Lung (tissue), 12 donors: Measurements from ENCODE around the gene CDNF. TPM values are rescaled to one million over a fixed set of nuclear protein-coding genes. Genes with fewer than 3 reads are reported as not detected.

Experiments used
- ATAC-seq: fragments of 200-7000 bp; cut with Tn5 transposase; one replicate; pipeline ENCODE4 v1.9.1; 2020; ENCODE audit warnings: moderate number of reproducible peaks; ENCODE audit not compliant: insufficient read depth, low FRiP score
- DNase-seq, 3 donors: peaks; one replicate each; pipeline ENCODE4 v3.0.0-alpha.2; 2013 to 2017
- H3K27ac ChIP-seq, 2 donors: one replicate each; pipeline ENCODE4 v1.5.1; 2013; ENCODE audit warnings: mild to moderate bottlenecking in 2 of 2, moderate library complexity in 2 of 2, control low read depth in 1 of 2, inconsistent platforms in 1 of 2, low read depth in 1 of 2, low read length in 1 of 2
- H3K27me3 ChIP-seq, 3 donors: one replicate each; pipeline ENCODE4 v1.5.1; 2013; ENCODE audit warnings: low read length in 2 of 3; ENCODE audit not compliant: control insufficient read depth in 3 of 3, insufficient read depth in 3 of 3
- H3K36me3 ChIP-seq, 4 donors: one replicate each; pipeline ENCODE4 v1.5.1; 2013; ENCODE audit warnings: low read length in 4 of 4, mild to moderate bottlenecking in 1 of 4, moderate library complexity in 1 of 4; ENCODE audit not compliant: control insufficient read depth in 4 of 4, insufficient read depth in 4 of 4
- H3K4me1 ChIP-seq, 5 donors: one replicate each; pipeline ENCODE4 v1.5.1; 2013; ENCODE audit warnings: low read length in 5 of 5, mild to moderate bottlenecking in 2 of 5, moderate library complexity in 1 of 5; ENCODE audit not compliant: control insufficient read depth in 5 of 5, insufficient read depth in 5 of 5
- H3K4me3 ChIP-seq: one replicate; pipeline ENCODE4 v1.5.1; 2013; ENCODE audit warnings: mild to moderate bottlenecking, control low read depth, moderate library complexity
- H3K9ac ChIP-seq, 2 donors: one replicate each; pipeline ENCODE4 v1.5.1; 2013; ENCODE audit warnings: low read length in 2 of 2, control low read depth in 1 of 2; ENCODE audit not compliant: insufficient read depth in 1 of 2
- H3K9me3 ChIP-seq, 4 donors: one replicate each; pipeline ENCODE4 v1.5.1; 2013; ENCODE audit warnings: low read length in 3 of 4, mild to moderate bottlenecking in 1 of 4, moderate library complexity in 1 of 4; ENCODE audit not compliant: control insufficient read depth in 4 of 4, insufficient read depth in 3 of 4
- WGBS, 2 donors: extraction: QIAGEN DNeasy Blood & Tissue Kit; methylation state at CpG; one replicate each; pipeline ENCODE4 v1.1.7; 2013; 5-methylcytosine and 5-hydroxymethylcytosine counted together
- polyA plus RNA-seq, 2 donors: library from polyadenylated mRNA; stranded (reverse); fragments of 200-250 nt; gene quantifications; one replicate each; pipeline ENCODE4 v1.2.1, GENCODE V29; 2013
- total RNA-seq, 2 donors: library from RNA; depleted of rRNA in 1 of 2; stranded (reverse); fragments of >200 nt in 1 of 2; gene quantifications; one replicate each; pipeline ENCODE4 v1.2.1, GENCODE V29; 2014 to 2021
- TF ChIP-seq, protein P1 (sequence below): IDR thresholded peaks from 2 replicates; pipeline ENCODE4 v1.5.1; 2012; ENCODE audit warnings: mild to moderate bottlenecking; ENCODE audit errors: control extremely low read depth, extremely low read depth
- donor health status: control.
- donor health status: control.
- donor health status: Bipolar disorder and iron deficiency.
- donor health status: healthy.
- donor health status: DM: yes; HTN: yes; CAD: no.

The CDNF gene
- total and polyA plus RNA-seq, 4 donors: 0.60 to 3.1 (median 1.9) TPM

- Histone ChIP-seq H3K36me3 (no peaks in the 10 kb centered on the region), H3K27me3 (no peaks in the 10 kb centered on the region), H3K27ac (no peak overlapping the region), H3K4me1 (no peaks in the 10 kb centered on the region), H3K9ac (no peak overlapping the region), H3K9me3 (no peaks in the 10 kb centered on the region), H3K4me3 (no peak overlapping the region)
- WGBS, 2 donors: 24 to 29% methylated on average over 1 of the region's 1 CpG
- no peak for DNase-seq
- no peak for ATAC-seq
- TF ChIP-seq, protein P1, sequence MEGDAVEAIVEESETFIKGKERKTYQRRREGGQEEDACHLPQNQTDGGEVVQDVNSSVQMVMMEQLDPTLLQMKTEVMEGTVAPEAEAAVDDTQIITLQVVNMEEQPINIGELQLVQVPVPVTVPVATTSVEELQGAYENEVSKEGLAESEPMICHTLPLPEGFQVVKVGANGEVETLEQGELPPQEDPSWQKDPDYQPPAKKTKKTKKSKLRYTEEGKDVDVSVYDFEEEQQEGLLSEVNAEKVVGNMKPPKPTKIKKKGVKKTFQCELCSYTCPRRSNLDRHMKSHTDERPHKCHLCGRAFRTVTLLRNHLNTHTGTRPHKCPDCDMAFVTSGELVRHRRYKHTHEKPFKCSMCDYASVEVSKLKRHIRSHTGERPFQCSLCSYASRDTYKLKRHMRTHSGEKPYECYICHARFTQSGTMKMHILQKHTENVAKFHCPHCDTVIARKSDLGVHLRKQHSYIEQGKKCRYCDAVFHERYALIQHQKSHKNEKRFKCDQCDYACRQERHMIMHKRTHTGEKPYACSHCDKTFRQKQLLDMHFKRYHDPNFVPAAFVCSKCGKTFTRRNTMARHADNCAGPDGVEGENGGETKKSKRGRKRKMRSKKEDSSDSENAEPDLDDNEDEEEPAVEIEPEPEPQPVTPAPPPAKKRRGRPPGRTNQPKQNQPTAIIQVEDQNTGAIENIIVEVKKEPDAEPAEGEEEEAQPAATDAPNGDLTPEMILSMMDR: no peak
Measured at GRCh38 chr10:14826076-14826829, 11.6 kb downstream of the CDNF start.

GRCh38 chr10:14823966-14824365, 13.9 kb downstream of the CDNF start:
- no peak for ATAC-seq
- WGBS, 2 donors: 89 to 95% methylated on average over 3 of the region's 3 CpGs

DNA sequence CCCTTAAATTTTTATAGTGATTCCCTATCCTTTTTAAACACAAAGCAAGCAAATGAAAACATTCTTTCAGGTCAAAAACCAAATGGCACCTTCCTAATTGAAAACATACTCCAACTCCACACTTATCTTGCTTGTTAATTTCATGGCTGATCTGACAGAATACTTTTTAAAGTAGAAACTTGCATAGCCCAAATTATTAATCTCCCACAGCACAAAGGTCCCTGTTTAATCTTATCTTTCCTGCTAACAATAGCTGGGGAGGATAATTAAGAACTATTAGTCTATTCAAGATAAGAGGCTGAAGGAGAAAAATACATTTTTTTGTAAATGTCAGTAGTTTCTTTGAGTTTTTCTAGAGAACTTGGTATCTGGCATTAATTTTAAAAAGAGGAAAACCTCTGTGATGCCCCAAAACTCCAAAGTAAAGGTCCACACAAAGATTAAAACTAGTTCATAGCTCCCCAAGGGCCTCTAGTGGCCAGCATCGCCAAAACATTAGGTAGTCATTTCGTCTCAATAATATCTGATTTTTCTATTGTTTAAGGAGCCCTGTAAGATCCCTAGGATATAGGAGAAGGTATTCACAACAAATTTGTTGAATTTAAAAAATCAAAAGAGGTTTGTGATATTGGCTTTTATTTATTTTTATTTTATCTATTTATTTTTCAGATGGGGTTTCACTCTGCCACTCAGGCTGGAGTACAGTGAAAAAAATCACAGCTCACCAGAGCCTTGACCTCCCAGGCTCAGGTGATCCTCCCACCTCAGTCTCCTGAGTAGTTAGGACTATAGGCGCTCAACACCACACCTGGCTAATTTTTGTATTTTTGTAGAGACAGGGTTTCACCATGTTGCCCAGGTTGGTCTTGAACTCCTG, 14.7 kb downstream of the CDNF start:
- TF ChIP-seq, protein P1: peak; percentile 30
- H3K9ac ChIP-seq: no peak overlapping the region
- DNase-seq: peak; percentile 45 to 76 (median 67)
- no peaks in the 10 kb centered on the region for H3K4me1 ChIP-seq
- H3K36me3 ChIP-seq: no peaks in the 10 kb centered on the region
- no peaks in the 10 kb centered on the region for H3K9me3 ChIP-seq
- no peak overlapping the region for H3K27ac ChIP-seq
- 33 to 38% methylated on average over 3 of the region's 3 CpGs for WGBS, 2 donors
- H3K4me3 ChIP-seq: no peak overlapping the region
- H3K27me3 ChIP-seq: no peaks in the 10 kb centered on the region
- no peak for ATAC-seq

More at GRCh38 chr10:14823966-14824365, 13.9 kb downstream of the CDNF start:
- Histone ChIP-seq H3K9me3 (no peaks in the 10 kb centered on the region), H3K4me1 (no peaks in the 10 kb centered on the region), H3K36me3 (no peaks in the 10 kb centered on the region), H3K9ac (no peak overlapping the region), H3K4me3 (no peak overlapping the region), H3K27ac (no peak overlapping the region), H3K27me3 (no peaks in the 10 kb centered on the region)
- DNase-seq: no peak
- TF ChIP-seq, protein P1: no peak
